ENCODE measurements around the gene PDE11A. TPM values are rescaled to one million over a fixed set of nuclear protein-coding genes. Genes with fewer than 3 reads are reported as not detected.

PDE11A gene
- total and polyA plus RNA-seq, 2 of the 8 experiments (the other 6 are each of a cell fraction or from before 2014, with no cell fraction given), result 0.19 to 0.23 TPM

- CTCF ChIA-PET (ENCODE audit: partially characterized antibody), result interaction anchor here (1.3 to 2.1 kb wide), 3 partner anchors 21 to 92 kb away, joined by 4 read pairs; no protein-coding TSS in a partner anchor
- no peak for FAIRE-seq
Observed at GRCh38 chr2:177633111-177633510, 439.5 kb downstream of the PDE11A start.

More at GRCh38 chr2:177633111-177633510, 439.5 kb downstream of the PDE11A start:
- DNase-seq (ENCODE audit: low read depth in 1 of 2, low spot score in 2 of 2), result no peak
- Histone ChIP-seq H3K9ac (replicated peaks in 1 of 4; ENCODE audit: extremely low read depth in 1 of 4, low read depth in 3 of 4, low read length in 3 of 4) (no peak overlapping the region), H3K27ac (ENCODE audit: low read depth, low read length) (no peak overlapping the region), H4K5ac (ENCODE audit: insufficient read length, low read depth, low read length) (no peak overlapping the region), H3K23me2 (ENCODE audit: low read depth, low read length) (no peaks in the 10 kb centered on the region), H2BK12ac (ENCODE audit: low read depth, low read length) (no peak overlapping the region), H2BK120ac (replicated peaks; ENCODE audit: low read depth, low read length) (no peak overlapping the region), H2BK5ac (ENCODE audit: low read depth, low read length) (no peak overlapping the region), H3K79me2 (ENCODE audit: control insufficient read depth in 1 of 2, insufficient read depth in 2 of 2, low read length in 2 of 2) (no peaks in the 10 kb centered on the region), H3K36me3 (ENCODE audit: control insufficient read depth in 2 of 4, insufficient read depth in 4 of 4, low read length in 3 of 4) (no peaks in the 10 kb centered on the region), H2AK5ac (ENCODE audit: low read depth, low read length) (no peak overlapping the region), H4K91ac (replicated peaks; ENCODE audit: insufficient read length, low read length) (no peak overlapping the region), H2BK20ac (ENCODE audit: low read length) (no peak overlapping the region), H4K8ac (ENCODE audit: extremely low read depth, insufficient read depth, low read length) (no peak overlapping the region), H3K18ac (ENCODE audit: extremely low read depth, low read length) (no peak overlapping the region), H3K4ac (replicated peaks; ENCODE audit: insufficient read length, low read depth, low read length) (no peak overlapping the region), H3K4me3 (ENCODE audit: extremely low read depth in 1 of 4, insufficient read depth in 2 of 4, low read depth in 3 of 4, low read length in 4 of 4) (no peak overlapping the region), H3K14ac (ENCODE audit: insufficient read length) (no peak overlapping the region), H3K9me3 (ENCODE audit: insufficient read depth in 2 of 2, low read depth in 1 of 2, low read length in 1 of 2) (no peaks in the 10 kb centered on the region), H3K4me2 (ENCODE audit: insufficient read depth in 1 of 2, low read depth in 2 of 2, low read length in 2 of 2) (no peak overlapping the region; a peak in 2 of 4 replicates), H2BK15ac (ENCODE audit: low read length) (no peak overlapping the region), H4K20me1 (replicated peaks in 1 of 2; ENCODE audit: control insufficient read depth in 1 of 2, insufficient read depth in 2 of 2, low read length in 2 of 2) (no peaks in the 10 kb centered on the region), H3K79me1 (ENCODE audit: low read depth, low read length) (no peaks in the 10 kb centered on the region), H3K23ac (ENCODE audit: insufficient read length) (no peak overlapping the region), H3K56ac (replicated peaks; ENCODE audit: insufficient read length, low read depth, low read length) (no peak overlapping the region), H3K4me1 (replicated peaks in 1 of 4; ENCODE audit: control insufficient read depth in 3 of 4, insufficient read depth in 4 of 4, low read length in 3 of 4) (peaks cover 0 to 7% (median 2%) of the 10 kb centered on the region in 4 experiments; a peak in 2 of 7 replicates), H2AFZ (ENCODE audit: low read length) (no peak overlapping the region), H3K27me3 (replicated peaks in 1 of 4; ENCODE audit: control insufficient read depth in 3 of 4, extremely low read depth in 1 of 4, insufficient read depth in 3 of 4, low read length in 3 of 4) (peaks cover 0 to 2% (median 0%) of the 10 kb centered on the region in 4 experiments; a peak in 1 of 7 replicates)
- no peak for TF ChIP-seq MAX (IDR thresholded peaks at IDR 0.05)
- TF ChIP-seq KDM4A (IDR thresholded peaks at IDR 0.05; ENCODE audit: low read depth, low read length, severe bottlenecking), result no peak
- TF ChIP-seq RFX5 (IDR thresholded peaks at IDR 0.05; ENCODE audit: borderline replicate concordance, low read depth, low read length), result no peak
- no peak for TF ChIP-seq YY1 (IDR thresholded peaks at IDR 0.05; ENCODE audit: low read depth, low read length)
- TF ChIP-seq KDM1A (IDR thresholded peaks at IDR 0.05; ENCODE audit: borderline replicate concordance, low read length), result no peak
- TF ChIP-seq CBX8 (IDR thresholded peaks at IDR 0.05; ENCODE audit: borderline replicate concordance, low read depth, low read length), result no peak
- no peak for TF ChIP-seq BCL11A (IDR thresholded peaks at IDR 0.05; ENCODE audit: low read depth in 2 of 2, low read length in 2 of 2)
- TF ChIP-seq SIN3A (conservative IDR thresholded peaks at IDR 0.05 in 1 of 2, IDR thresholded peaks at IDR 0.05 in 1 of 2; ENCODE audit: low read depth in 1 of 2, low read length in 2 of 2), result no peak
- no peak for TF ChIP-seq GABPA (IDR thresholded peaks at IDR 0.05; ENCODE audit: borderline replicate concordance, insufficient read depth, low read length)
- TF ChIP-seq ATF3 (IDR thresholded peaks at IDR 0.05; ENCODE audit: insufficient read depth, low read depth, low read length), result no peak
- TF ChIP-seq SP1 (IDR thresholded peaks at IDR 0.05; ENCODE audit: low read depth, low read length), result no peak
- POLR2A ChIA-PET (ENCODE audit: partially characterized antibody), result interaction anchor here (1.7 kb wide), 1 partner anchor 19 kb away, joined by 4 read pairs; no protein-coding TSS in a partner anchor
- WGBS, 2 experiments (ENCODE audit: extremely low coverage in 1 of 2, insufficient coverage in 1 of 2, insufficient read length in 1 of 2, insufficient replicate concordance in 2 of 2, low coverage in 1 of 2, low lambda C conversion rate in 2 of 2, missing lambda C conversion rate in 1 of 2), result 58% methylated on average over 3 of the region's 3 CpGs; no CpG with 5 or more reads in 1 of the 2 experiments

Measured in H1 (cell line).